ENCODE results near the gene CNTNAP2.

Gene CNTNAP2

DNA sequence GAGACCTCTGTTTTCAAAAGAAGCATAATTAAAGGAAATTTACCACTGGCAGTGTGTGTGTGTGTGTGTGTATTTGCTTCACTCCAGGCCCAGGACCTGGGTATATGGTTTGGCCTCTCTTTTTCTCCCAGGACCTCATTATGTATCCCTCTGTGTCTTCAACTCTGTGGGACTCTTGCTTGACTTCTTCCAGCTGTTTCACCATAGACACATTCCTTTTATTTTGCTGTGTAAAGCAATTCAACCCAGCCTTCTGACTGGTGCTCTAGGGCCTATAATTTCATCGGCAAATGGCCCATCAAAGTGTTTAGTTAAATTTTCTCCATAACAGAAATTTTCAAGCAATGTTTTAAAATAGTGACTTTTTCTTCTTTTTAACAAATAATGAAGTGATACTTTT, 954.3 kb downstream of the CNTNAP2 start:
- H3K9ac ChIP-seq (ENCODE audit: insufficient read length): no peak overlapping the region
- no peaks in the 10 kb centered on the region for H3K9me3 ChIP-seq (ENCODE audit: low read depth, low read length)
- no peak overlapping the region for H3K27ac ChIP-seq
- H3K36me3 ChIP-seq (ENCODE audit: insufficient read depth, low read length): no peaks in the 10 kb centered on the region
- DNase-seq (ENCODE audit: low read depth, low spot score): no peak
- TF ChIP-seq FOXP2 (optimal IDR thresholded peaks at IDR 0.05; ENCODE audit: control extremely low read depth, extremely low read length, insufficient read depth) (no peak), POLR2AphosphoS5 (IDR thresholded peaks at IDR 0.05; ENCODE audit: borderline replicate concordance, low read depth, low read length) (no peak), EZH2 (IDR thresholded peaks at IDR 0.05) (no peak)
- H3K4me3 ChIP-seq: no peak overlapping the region

GRCh38 chr7:147071536-147071935, 954.9 kb downstream of the CNTNAP2 start:
- TF ChIP-seq FOXP2 (optimal IDR thresholded peaks at IDR 0.05; ENCODE audit: control extremely low read depth, extremely low read length, insufficient read depth) (no peak), EZH2 (IDR thresholded peaks at IDR 0.05) (no peak), POLR2AphosphoS5 (IDR thresholded peaks at IDR 0.05; ENCODE audit: borderline replicate concordance, low read depth, low read length) (no peak)

GRCh38 chr7:147078312-147078711, 961.7 kb downstream of the CNTNAP2 start:
- TF ChIP-seq FOXP2 (optimal IDR thresholded peaks at IDR 0.05; ENCODE audit: control extremely low read depth, extremely low read length, insufficient read depth) (no peak), POLR2AphosphoS5 (IDR thresholded peaks at IDR 0.05; ENCODE audit: borderline replicate concordance, low read depth, low read length) (no peak), EZH2 (IDR thresholded peaks at IDR 0.05) (no peak)
- Histone ChIP-seq H3K4me3 (no peak overlapping the region), H3K9ac (ENCODE audit: insufficient read length) (no peak overlapping the region), H3K9me3 (ENCODE audit: low read depth, low read length) (no peaks in the 10 kb centered on the region), H3K27ac (no peak overlapping the region), H3K36me3 (ENCODE audit: insufficient read depth, low read length) (no peaks in the 10 kb centered on the region)
- no peak for DNase-seq (ENCODE audit: low read depth, low spot score)

More at GRCh38 chr7:147071536-147071935, 954.9 kb downstream of the CNTNAP2 start:
- Histone ChIP-seq H3K36me3 (ENCODE audit: insufficient read depth, low read length) (no peaks in the 10 kb centered on the region), H3K9me3 (ENCODE audit: low read depth, low read length) (no peaks in the 10 kb centered on the region), H3K27ac (no peak overlapping the region), H3K9ac (ENCODE audit: insufficient read length) (no peak overlapping the region), H3K4me3 (no peak overlapping the region)
- no peak for DNase-seq (ENCODE audit: low read depth, low spot score)

DNA sequence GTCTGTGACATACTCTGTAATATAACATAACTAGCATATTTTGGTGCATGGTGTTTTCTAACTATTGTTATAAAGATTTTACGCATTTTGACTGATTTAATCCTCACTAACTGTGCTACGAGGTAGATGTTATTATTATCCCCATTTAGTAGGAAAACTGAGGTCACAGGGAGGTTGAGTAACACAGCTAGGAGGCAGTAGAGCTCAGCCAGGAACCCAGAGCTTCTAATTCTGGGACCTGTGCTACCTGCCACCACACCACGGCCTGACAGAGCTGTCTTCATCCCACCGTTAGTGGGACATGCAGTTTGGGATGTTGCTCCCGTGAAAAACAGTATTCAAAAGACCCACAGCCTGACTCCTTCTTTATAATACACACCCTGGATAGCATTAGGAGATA, 962.5 kb downstream of the CNTNAP2 start:
- TF ChIP-seq EZH2 (IDR thresholded peaks at IDR 0.05): no peak
- no peak for TF ChIP-seq FOXP2 (optimal IDR thresholded peaks at IDR 0.05; ENCODE audit: control extremely low read depth, extremely low read length, insufficient read depth)
- TF ChIP-seq POLR2AphosphoS5 (IDR thresholded peaks at IDR 0.05; ENCODE audit: borderline replicate concordance, low read depth, low read length): no peak
- no peak overlapping the region for H3K4me3 ChIP-seq
- no peak overlapping the region for H3K27ac ChIP-seq
- H3K9me3 ChIP-seq (ENCODE audit: low read depth, low read length): no peaks in the 10 kb centered on the region
- H3K36me3 ChIP-seq (ENCODE audit: insufficient read depth, low read length): no peaks in the 10 kb centered on the region
- no peak overlapping the region for H3K9ac ChIP-seq (ENCODE audit: insufficient read length)
- DNase-seq (ENCODE audit: low read depth, low spot score): no peak

DNA sequence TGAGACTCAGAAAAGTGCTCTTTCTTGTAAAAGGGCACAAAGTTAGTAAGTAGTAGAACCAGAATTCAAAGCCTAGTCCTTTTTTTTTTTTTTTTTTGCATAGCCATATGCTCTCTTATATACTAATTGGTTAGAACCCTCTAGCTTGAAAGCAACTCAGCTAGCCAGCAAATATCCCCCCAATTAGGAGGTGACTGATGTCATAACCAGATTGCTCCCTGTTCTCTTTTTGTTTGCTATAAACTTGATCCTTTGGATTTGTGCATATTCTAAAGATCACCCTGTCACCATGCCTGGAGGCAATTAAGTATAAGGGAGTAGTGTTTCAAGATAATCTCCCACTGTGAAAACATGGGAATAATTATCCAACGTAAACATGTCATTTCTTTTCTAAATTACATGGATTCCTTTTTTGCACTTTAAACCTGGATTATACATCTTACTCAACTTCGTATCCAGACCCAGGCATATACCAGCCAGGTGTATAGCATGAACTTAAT, 963.4 kb downstream of the CNTNAP2 start:
- Histone ChIP-seq H3K36me3 (ENCODE audit: insufficient read depth, low read length) (no peaks in the 10 kb centered on the region), H3K27ac (no peak overlapping the region), H3K9ac (ENCODE audit: insufficient read length) (no peak overlapping the region), H3K4me3 (no peak overlapping the region), H3K9me3 (ENCODE audit: low read depth, low read length) (no peaks in the 10 kb centered on the region)
- no peak for TF ChIP-seq POLR2AphosphoS5 (IDR thresholded peaks at IDR 0.05; ENCODE audit: borderline replicate concordance, low read depth, low read length)
- TF ChIP-seq FOXP2 (optimal IDR thresholded peaks at IDR 0.05; ENCODE audit: control extremely low read depth, extremely low read length, insufficient read depth): no peak
- peak; percentile 22 for DNase-seq (ENCODE audit: low read depth, low spot score)

DNA sequence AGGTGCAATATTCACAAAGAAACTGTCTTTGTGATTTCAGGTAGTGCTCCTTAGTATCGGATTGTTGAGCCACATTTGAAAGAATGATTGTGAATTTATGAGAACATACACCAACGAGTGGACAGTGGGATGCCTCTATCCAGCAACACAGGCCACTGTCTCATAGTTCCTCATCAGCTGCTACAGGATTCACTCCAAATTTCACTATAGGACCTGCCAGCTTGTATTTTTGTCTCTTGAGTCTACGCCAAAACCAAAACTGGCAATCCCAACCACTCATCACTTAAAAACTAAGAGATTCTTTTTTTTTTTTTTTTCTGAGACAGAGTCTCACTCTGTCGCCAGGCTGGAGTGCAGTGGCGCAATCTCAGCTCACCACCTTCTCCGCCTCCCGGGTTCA, 964.5 kb downstream of the CNTNAP2 start:
- Histone ChIP-seq H3K9ac (ENCODE audit: insufficient read length) (no peak overlapping the region), H3K36me3 (ENCODE audit: insufficient read depth, low read length) (no peaks in the 10 kb centered on the region), H3K27ac (0 out of 2 replicates have a peak overlapping the region, but pooled peaks have one; percentile 9), H3K9me3 (ENCODE audit: low read depth, low read length) (no peaks in the 10 kb centered on the region), H3K4me3 (no peak overlapping the region)
- DNase-seq (ENCODE audit: low read depth, low spot score): no peak
- TF ChIP-seq POLR2AphosphoS5 (IDR thresholded peaks at IDR 0.05; ENCODE audit: borderline replicate concordance, low read depth, low read length): no peak
- no peak for TF ChIP-seq EZH2 (IDR thresholded peaks at IDR 0.05)
- no peak for TF ChIP-seq FOXP2 (optimal IDR thresholded peaks at IDR 0.05; ENCODE audit: control extremely low read depth, extremely low read length, insufficient read depth)

DNA sequence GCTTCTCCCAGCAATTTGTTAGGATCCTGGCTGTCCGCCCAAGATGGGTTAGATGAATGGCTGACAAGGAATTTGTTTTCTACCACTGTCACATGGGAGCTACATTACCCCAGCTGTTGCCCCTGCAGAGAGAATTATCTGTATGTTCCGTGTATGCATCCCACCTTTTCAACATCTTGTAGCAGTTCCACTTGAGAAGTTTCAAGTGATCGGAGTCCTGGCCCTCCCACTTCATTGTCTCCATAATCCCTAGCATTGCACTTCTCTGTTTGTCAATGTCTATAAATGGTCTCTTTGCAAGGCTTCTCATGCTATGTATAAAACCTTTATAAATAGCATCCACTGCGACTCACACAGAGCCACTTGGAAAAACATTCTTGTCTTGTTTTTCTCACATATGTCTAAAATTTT, 972.5 kb downstream of the CNTNAP2 start:
- DNase-seq (ENCODE audit: low read depth, low spot score): no peak
- Histone ChIP-seq H3K36me3 (ENCODE audit: insufficient read depth, low read length) (no peaks in the 10 kb centered on the region), H3K9ac (ENCODE audit: insufficient read length) (no peak overlapping the region), H3K9me3 (ENCODE audit: low read depth, low read length) (no peaks in the 10 kb centered on the region), H3K27ac (no peak overlapping the region), H3K4me3 (no peak overlapping the region)
- no peak for TF ChIP-seq FOXP2 (optimal IDR thresholded peaks at IDR 0.05; ENCODE audit: control extremely low read depth, extremely low read length, insufficient read depth)
- no peak for TF ChIP-seq POLR2AphosphoS5 (IDR thresholded peaks at IDR 0.05; ENCODE audit: borderline replicate concordance, low read depth, low read length)
- TF ChIP-seq EZH2 (IDR thresholded peaks at IDR 0.05): no peak

GRCh38 chr7:147089608-147090007, 973.0 kb downstream of the CNTNAP2 start:
- Histone ChIP-seq H3K4me3 (no peak overlapping the region), H3K36me3 (ENCODE audit: insufficient read depth, low read length) (no peaks in the 10 kb centered on the region), H3K9ac (ENCODE audit: insufficient read length) (no peak overlapping the region), H3K27ac (no peak overlapping the region), H3K9me3 (ENCODE audit: low read depth, low read length) (no peaks in the 10 kb centered on the region)
- TF ChIP-seq POLR2AphosphoS5 (IDR thresholded peaks at IDR 0.05; ENCODE audit: borderline replicate concordance, low read depth, low read length) (no peak), FOXP2 (optimal IDR thresholded peaks at IDR 0.05; ENCODE audit: control extremely low read depth, extremely low read length, insufficient read depth) (no peak), EZH2 (IDR thresholded peaks at IDR 0.05) (no peak)
- no peak for DNase-seq (ENCODE audit: low read depth, low spot score)

- no peaks in the 10 kb centered on the region for H3K9me3 ChIP-seq (ENCODE audit: low read depth, low read length)
- no peak overlapping the region for H3K9ac ChIP-seq (ENCODE audit: insufficient read length)
- no peak for DNase-seq (ENCODE audit: low read depth, low spot score)
Measured at GRCh38 chr7:147096629-147097028, 980.0 kb downstream of the CNTNAP2 start.

More at GRCh38 chr7:147096629-147097028, 980.0 kb downstream of the CNTNAP2 start:
- Histone ChIP-seq H3K4me3 (no peak overlapping the region), H3K36me3 (ENCODE audit: insufficient read depth, low read length) (no peaks in the 10 kb centered on the region), H3K27ac (no peak overlapping the region)
- TF ChIP-seq EZH2 (IDR thresholded peaks at IDR 0.05) (no peak), POLR2AphosphoS5 (IDR thresholded peaks at IDR 0.05; ENCODE audit: borderline replicate concordance, low read depth, low read length) (no peak), FOXP2 (optimal IDR thresholded peaks at IDR 0.05; ENCODE audit: control extremely low read depth, extremely low read length, insufficient read depth) (no peak)
